ENCODE measurements around the gene SLC22A3.

Gene SLC22A3

GRCh38 chr6:160378218-160378617 is 30.0 kb downstream of the SLC22A3 start:
- no peak overlapping the region for H3K27ac Mint-ChIP-seq
- no peaks in the 10 kb centered on the region for H3K4me1 Mint-ChIP-seq
- peaks cover 16% of the 10 kb centered on the region for H3K27me3 Mint-ChIP-seq (ENCODE audit: low read depth, poor library complexity)
- TF ChIP-seq CTCF (IDR thresholded peaks at IDR 0.05) = no peak
- DNase-seq = no peak
- H3K36me3 Mint-ChIP-seq (ENCODE audit: low read depth) = no peaks in the 10 kb centered on the region
- H3K9me3 Mint-ChIP-seq = peaks cover 16% of the 10 kb centered on the region
- no peak overlapping the region for H3K4me3 Mint-ChIP-seq

GRCh38 chr6:160378882-160379281 is 30.7 kb downstream of the SLC22A3 start:
- Mint-ChIP-seq H3K27ac (no peak overlapping the region), H3K4me1 (no peaks in the 10 kb centered on the region)

GRCh38 chr6:160379466-160379865 is 31.3 kb downstream of the SLC22A3 start:
- peaks cover 11% of the 10 kb centered on the region for H3K27me3 Mint-ChIP-seq (ENCODE audit: low read depth, poor library complexity)
- H3K36me3 Mint-ChIP-seq (ENCODE audit: low read depth) = no peaks in the 10 kb centered on the region
- peaks cover 14% of the 10 kb centered on the region for H3K9me3 Mint-ChIP-seq
- H3K27ac Mint-ChIP-seq = no peak overlapping the region
- no peak for DNase-seq
- H3K4me3 Mint-ChIP-seq = no peak overlapping the region
- no peak for TF ChIP-seq CTCF (IDR thresholded peaks at IDR 0.05)
- no peaks in the 10 kb centered on the region for H3K4me1 Mint-ChIP-seq

More at GRCh38 chr6:160378882-160379281, 30.7 kb downstream of the SLC22A3 start:
- Mint-ChIP-seq H3K36me3 (ENCODE audit: low read depth) (no peaks in the 10 kb centered on the region), H3K27me3 (ENCODE audit: low read depth, poor library complexity) (peaks cover 10% of the 10 kb centered on the region), H3K9me3 (peaks cover 14% of the 10 kb centered on the region), H3K4me3 (no peak overlapping the region)
- no peak for TF ChIP-seq CTCF (IDR thresholded peaks at IDR 0.05)
- no peak for DNase-seq

- Mint-ChIP-seq H3K36me3 (ENCODE audit: low read depth) (no peaks in the 10 kb centered on the region), H3K4me1 (peaks cover 11% of the 10 kb centered on the region), H3K4me3 (no peak overlapping the region), H3K27me3 (ENCODE audit: low read depth, poor library complexity) (peaks cover 21% of the 10 kb centered on the region), H3K27ac (no peak overlapping the region), H3K9me3 (peaks cover 14% of the 10 kb centered on the region)
- TF ChIP-seq CTCF (IDR thresholded peaks at IDR 0.05) = no peak
- DNase-seq = no peak
Observed at GRCh38 chr6:160382946-160383345, 34.8 kb downstream of the SLC22A3 start.

- Mint-ChIP-seq H3K4me3 (no peak overlapping the region), H3K36me3 (ENCODE audit: low read depth) (no peaks in the 10 kb centered on the region), H3K4me1 (peaks cover 11% of the 10 kb centered on the region), H3K27ac (no peak overlapping the region), H3K27me3 (ENCODE audit: low read depth, poor library complexity) (peaks cover 30% of the 10 kb centered on the region), H3K9me3 (peaks cover 13% of the 10 kb centered on the region)
- no peak for DNase-seq
- TF ChIP-seq CTCF (IDR thresholded peaks at IDR 0.05) = no peak
Observed at GRCh38 chr6:160386869-160387530, 38.8 kb downstream of the SLC22A3 start.

Measured in nephron progenitor cell (in vitro differentiated cells).